Measurements from ENCODE around the gene CDH24.

Gene CDH24

DNA sequence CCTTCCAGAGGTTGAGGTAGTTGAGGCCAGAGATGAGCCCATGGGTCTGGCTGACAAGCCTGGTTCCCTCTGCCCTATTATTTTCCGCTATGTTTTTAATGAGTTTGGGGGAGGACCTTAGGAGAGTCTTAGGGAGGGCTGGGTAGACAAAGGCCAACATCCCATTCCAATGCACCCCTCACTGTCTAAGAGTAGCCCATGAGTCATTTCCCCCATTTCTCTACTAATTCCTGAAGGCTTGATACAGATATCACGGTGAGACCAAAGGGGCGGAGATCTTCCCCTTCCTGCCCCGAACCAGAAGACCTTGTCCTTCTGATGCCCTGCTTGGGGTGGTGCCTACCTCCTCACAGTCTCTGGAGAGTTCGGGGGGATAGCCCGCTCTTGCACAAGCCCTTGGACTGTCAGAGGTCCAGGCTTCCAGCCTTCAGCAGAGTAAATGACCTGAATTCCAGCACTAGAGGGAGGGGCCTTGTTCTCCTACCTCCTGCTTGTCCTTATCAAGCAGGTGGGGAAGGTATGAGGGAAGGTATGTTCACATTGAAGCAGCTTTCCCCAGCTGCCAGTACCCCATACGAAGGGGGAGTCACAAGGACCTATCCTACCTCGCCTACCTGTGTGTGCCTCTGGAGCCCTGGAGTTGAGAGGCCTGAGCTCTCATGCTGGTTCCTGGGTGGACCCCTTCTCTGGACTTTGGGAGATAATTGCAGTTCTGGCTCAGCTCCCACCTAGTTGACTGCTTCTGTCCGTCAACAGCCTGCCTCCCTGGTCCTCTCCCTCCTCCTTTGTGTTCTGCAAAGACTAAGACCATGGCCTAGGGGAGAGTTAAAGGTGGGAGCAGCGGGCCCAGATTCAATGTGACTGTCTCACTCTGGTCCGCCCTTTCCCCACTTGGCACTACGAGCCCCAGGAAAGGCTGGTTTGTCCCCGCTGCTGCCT is 11.6 kb downstream of the CDH24 start:
- no peak for DNase-seq (ENCODE audit: low read depth)

DNA sequence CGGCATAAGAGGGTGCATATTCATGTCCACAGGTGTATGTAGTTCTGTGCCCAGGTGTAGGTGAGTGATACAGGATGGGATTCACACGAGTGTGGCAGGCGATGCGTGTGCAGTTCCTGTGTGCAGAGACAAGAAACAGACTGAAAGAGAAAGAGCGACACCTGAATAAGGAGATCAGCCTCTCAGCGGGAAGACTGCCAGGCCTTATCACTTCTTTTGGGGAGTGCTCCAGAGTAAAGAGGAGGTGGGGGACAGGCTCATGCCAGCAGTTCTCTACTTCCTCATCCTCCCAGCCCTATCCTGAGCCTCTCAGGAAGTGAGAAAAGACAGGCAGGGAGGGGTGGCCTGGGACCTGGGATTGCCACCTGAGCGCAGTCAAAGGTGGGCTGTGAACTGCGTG is 12.5 kb downstream of the CDH24 start:
- no peak for DNase-seq (ENCODE audit: low read depth)

DNA sequence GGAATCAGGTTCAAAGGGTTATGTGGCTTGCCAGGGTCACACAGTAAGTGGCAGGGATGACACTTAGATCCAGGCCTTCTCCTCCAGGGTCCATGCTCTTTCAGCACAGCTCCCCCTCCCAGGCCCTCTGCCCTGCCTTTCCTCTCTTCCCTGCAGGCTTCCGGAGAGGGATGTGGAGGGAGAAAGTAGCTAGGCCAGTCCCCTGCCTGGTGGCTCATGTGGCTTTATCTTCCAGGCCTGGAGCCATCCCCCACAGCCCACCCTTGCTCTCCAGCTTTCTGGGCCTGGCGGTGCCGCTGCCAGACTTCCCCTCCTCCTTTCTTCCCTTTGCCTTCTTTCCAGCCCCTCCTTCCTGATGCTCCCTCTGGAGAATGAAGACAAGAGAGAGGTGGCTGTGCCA is 13.6 kb downstream of the CDH24 start:
- no peak for DNase-seq (ENCODE audit: low read depth)

DNA sequence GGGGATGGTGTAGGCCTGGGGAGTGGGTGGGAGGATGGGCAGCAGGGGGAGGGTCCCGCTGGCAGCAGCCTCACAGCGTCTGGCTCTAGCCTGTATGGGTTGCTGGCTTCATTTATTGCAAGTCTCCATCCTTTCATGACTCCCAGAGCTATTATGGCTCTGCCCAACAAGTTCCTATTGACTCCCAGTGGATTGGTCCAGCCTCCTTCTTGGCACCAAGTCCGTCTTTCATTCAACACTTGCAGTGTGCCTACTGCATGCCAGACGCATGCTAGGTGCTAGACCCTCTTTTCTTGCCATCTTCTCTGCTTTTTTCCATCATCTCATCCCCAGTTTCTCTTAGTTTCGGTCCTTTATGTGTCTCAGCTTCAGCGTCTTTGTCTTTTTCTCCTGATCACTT is 14.2 kb downstream of the CDH24 start:
- no peak for DNase-seq (ENCODE audit: low read depth)

DNA sequence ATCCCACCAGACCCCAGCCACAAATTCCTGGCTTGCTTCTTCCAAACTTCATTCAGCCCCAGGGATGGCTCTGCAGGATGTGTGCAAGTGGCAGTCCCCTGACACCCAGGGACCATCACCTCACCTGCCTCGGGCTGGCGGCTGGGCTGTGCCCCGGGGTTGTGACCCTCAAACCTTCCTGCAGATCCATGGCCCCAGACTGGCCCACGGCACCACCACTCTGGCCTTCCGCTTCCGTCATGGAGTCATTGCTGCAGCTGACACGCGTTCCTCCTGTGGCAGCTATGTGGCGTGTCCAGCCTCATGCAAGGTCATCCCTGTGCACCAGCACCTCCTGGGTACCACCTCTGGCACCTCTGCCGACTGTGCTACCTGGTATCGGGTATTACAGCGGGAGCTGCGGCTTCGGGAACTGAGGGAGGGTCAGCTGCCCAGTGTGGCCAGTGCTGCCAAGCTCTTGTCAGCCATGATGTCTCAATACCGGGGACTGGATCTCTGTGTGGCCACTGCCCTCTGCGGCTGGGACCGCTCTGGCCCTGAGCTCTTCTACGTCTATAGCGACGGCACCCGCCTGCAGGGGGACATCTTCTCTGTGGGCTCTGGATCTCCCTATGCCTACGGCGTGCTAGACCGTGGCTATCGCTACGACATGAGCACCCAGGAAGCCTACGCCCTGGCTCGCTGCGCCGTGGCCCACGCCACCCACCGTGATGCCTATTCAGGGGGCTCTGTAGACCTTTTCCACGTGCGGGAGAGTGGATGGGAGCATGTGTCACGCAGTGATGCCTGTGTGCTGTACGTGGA is 15.0 kb downstream of the CDH24 start, which contains the start of gene PSMB11:
PSMB11 (plus strand) TSS at position 51 of the 804 bp plus-strand sequence; CDS start at position 65, 14 bp downstream.
- DNase-seq (ENCODE audit: low read depth) = no peak

DNA sequence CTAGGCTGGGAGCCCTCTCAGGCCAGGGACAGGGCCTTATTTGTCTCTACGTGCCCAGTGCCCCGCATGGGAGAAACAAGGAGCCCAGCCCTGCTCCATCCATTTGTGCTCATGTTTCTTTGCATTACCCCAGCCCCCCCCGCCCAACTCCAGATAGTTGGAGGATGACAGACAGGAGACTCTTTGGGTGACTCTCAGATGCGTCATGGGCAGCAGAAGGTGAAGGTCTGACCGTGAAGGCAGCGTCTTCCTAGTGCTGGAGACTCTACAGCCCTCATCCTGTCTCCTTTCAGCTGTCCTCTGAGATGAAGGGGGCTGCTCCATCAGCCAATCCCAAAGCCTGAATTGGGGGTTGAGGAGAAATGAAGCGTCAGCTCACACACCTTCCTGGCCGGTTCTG is 15.6 kb downstream of the CDH24 start:
- no peak for DNase-seq (ENCODE audit: low read depth)

DNA sequence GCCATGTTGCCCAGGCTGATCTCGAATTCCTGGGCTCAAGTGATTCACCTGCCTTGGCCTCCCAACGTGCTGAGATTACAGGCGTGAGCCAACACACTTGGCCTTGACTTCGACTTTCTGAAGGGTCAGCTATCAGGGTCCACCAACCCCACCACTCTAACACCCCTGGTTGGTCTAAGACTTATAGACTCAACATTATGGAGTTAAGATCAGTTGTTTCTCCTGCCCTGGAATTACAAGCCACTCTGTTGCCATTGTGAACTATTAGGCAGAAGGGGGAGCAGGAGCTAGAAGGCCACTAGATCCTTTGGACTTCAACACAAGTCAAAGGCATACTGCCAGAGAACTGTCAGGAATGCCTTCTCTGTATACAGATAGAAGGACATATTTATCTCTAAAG is 17.2 kb downstream of the CDH24 start:
- no peak for DNase-seq (ENCODE audit: low read depth)

DNA sequence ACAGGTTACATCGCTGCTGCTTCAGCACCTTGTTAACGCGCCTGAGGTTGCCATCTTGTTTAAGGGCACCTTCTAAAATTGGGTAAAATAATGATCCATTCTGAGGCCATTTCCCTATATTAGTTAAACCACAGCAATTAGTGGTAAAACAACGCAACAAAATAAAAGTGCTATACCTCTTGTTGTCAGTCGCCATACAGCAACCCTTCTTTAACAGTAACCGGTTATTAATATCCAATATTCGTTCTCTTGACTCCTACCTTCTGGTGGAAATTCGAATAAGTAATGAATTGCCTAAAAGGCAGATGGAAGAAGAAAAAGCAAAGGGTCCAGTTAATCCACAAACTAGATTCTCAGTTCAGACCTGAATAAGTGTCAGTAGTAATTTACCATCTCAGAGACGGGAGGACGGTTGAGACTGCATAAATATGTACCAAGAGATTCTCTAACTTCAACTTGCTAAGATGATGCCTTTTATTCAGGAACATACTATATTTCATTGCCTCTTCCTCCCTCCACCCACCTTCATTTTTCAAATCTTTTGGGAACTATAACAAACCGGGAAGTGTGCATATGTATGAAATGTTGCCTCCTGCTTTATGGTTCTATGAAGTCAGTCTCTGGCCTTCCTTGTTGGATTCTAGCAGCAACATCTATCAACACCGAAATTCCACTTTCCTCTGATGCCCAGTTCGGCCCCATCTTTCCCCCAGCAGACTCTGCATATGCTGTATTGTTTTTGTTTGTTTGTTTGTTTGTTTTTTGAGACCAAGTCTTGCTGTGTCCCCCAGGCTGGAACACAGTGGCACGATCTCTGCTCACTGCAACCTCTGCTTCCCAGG is 21.8 kb downstream of the CDH24 start:
- no peak for DNase-seq (ENCODE audit: low read depth)

DNA sequence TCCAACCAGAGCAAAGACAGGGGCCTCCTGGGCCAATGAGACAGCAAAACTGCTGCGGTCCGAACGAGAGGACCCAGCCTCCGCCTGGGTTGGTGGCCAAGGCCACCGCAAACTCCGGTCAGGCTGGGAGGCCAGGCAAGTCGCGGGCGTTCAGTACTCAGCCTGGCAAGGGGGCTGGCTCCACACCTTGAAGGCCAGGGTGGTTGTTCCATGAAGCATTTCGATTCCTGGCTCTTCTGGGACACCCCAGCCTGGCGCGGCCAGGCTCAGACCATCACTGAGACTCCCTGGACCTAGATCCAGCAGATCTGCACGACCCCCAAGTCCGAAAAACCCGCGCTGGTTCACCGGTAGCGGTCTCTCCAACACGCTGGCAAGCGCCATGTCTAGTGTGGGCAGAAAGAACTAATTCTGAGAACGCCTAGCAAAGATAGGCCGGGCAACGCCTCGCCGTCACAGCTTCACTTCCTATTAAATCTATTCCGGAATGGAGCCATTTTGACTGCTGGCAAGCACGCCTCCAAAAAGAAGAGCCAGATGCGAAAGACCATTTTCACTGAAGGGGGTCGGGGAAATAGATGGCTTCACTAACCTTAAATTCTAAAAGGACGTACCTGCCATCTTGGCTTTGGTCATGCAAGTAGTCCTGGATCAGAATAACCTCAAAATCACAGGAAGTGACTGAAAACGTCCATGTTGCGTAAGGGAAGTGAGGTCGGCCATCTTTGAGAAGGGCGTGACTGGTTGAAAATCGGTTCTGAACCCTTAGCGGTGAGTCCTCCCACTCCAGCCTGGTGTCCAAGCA is 22.6 kb downstream of the CDH24 start, which contains the start of gene PSMB5:
PSMB5 (minus strand) TSS at position 403 of the 805 bp plus-strand sequence; CDS start at position 384, 19 bp downstream.
- DNase-seq (ENCODE audit: low read depth) = peak; percentile 94

DNA sequence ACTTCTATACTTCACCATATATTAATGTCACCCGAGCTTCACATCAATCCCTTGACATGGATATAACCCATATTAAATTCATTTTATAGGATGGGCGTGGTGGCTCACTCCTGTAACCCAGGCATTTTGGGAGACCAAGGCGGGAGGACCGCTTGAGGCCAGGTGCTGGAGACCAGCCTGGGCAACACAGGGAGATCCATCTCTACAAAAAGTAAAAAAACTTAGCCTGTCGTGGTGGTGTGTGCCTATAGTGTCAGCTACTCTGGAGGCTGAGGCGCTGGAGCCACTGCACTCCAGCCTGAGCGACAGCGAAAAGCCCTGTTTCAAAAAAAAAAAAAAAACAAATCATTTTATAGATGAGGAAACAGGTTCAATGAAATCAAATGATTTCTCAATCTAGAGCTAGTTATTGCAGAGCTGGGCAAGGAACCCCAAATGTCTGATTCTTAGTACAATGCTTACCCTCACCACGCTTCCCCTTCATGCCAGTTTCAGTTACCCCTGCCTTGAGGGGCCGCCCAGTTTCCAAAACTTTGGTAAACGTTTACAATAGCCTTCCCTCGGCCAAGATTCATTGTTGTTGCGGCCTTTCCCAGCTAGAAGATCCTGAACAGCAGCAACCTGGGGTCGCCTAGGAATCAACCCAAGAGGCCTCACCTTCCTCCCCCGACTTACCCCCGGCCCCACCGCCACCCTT is 23.4 kb downstream of the CDH24 start:
- DNase-seq (ENCODE audit: low read depth) = no peak

DNA sequence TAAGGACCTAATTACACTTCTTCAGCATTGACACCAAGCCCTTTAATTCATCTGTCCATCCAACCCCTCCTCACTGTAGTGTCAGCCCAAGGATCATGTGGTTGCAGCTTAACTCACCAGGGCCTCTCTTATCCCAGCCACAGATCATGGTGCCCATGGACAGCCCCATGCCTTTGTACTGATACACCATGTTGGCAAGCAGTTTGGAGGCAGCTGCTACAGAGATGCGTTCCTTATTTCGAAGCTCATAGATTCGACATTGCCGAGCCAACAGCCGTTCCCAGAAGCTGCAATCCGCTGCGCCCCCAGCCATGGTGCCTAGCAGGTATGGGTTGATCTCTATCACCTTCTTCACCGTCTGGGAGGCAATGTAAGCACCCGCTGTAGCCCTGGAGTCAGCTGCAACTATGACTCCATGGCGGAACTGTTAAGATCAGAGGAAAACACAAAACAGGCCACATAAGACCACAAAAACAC is 24.0 kb downstream of the CDH24 start:
- no peak for DNase-seq (ENCODE audit: low read depth)

DNA sequence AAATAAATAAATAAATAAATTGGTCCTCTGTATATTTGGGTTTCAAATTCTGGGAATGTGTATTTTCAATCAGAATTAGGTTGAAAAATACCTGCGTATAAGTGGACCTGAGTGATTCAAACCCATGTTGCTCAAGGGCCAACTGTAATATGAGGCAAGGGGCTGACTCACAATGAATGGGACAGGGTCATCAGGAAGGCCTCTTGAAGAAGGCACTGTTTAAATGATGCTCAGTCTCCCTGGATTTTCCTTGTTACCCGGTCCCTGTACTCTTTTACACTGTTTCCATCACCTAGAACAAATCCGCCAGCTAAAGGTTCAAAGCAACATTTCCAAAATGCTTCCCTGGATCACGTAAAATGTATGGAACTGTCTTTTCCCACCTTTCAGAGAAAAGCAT is 26.4 kb downstream of the CDH24 start:
- DNase-seq (ENCODE audit: low read depth) = no peak

DNA sequence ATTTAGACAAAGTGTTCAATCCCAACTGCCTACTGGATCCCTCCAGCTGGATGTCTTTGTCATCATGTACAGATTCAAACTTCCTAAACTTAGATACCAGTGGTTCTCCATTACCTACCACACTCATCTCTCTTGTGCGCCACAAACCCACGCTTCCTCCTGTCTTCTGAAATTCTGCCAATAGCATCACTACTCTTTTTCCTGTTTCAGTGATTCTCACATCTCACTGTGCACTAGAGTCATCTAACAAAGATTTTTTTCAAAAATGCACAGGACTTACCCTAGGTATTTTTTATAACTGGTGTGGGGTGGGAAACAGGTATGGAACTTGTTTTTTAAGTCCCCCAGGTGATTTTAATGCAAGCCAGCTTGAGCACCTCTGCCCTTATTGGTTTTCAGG is 28.5 kb downstream of the CDH24 start:
- DNase-seq (ENCODE audit: low read depth) = no peak

DNA sequence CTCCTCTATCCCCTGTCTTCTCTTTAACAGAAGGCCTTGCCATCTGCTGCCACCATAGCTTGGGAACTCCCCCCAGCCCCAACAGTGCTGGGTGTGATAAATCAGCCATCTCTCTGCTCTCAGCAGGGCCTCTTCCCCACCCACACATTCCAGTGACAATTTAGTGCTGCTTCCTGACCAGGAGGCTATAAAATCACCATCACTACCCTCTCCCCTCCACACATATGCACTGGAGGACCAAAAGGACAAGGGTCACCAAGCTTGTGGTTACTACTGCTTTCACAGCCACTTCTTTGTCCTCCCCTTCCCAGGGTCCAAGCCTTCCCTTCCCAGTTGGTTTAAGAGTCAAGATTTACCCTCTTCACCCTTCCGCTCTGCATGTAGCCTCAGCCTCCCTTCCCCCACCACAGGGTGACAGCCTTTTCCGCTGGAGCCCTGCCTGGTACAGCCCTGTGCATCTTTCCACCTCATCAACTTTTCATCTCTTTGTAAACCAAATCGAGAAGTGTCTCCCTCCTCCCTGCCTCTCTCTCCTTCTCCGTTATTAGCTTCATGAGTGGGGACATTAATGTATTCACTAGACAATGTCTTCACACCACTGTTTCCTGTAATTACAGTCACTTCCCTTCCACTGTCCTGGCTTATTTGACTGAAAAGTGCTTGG is 32.0 kb downstream of the CDH24 start:
- DNase-seq (ENCODE audit: low read depth) = no peak

DNA sequence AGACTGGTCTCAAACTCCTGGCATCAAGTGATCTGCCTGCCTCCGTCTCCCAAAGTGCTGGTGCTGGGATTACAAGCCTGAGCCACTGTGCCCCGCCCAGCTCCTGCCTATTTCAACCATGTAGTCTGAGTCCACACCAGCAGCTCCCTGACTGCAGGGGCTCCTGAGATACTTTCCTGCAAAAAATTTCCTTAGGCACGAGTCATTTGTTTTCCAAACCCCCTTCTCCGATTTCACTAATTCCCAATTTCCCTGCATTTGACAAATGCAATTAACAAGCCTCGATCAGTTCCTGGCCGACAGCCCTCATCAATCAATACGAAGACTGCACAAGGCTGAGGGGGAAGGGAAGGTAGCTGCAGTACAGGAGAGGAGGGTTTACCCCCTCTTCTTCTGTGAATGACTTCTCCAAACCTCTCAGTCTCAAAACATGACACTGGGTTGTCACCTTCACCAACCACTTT is 32.7 kb downstream of the CDH24 start:
- no peak for DNase-seq (ENCODE audit: low read depth)

DNA sequence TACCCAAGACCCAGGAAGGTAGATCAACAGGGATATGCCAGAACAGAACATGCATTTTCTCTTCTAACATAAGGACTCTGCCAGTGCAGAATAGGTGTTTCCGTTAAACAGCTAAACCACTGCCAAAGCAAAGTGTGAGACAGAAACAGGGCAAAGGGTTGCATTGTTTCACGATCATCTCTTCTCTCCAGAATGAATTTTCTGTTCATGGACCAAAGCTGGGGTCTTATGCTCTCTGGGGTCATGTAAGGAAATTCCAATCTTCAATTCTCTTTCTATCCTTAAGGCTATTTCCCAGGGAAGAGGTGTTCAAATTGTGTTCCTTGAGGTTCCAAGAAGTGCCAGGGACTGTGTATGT is 33.5 kb downstream of the CDH24 start:
- no peak for DNase-seq (ENCODE audit: low read depth)

DNA sequence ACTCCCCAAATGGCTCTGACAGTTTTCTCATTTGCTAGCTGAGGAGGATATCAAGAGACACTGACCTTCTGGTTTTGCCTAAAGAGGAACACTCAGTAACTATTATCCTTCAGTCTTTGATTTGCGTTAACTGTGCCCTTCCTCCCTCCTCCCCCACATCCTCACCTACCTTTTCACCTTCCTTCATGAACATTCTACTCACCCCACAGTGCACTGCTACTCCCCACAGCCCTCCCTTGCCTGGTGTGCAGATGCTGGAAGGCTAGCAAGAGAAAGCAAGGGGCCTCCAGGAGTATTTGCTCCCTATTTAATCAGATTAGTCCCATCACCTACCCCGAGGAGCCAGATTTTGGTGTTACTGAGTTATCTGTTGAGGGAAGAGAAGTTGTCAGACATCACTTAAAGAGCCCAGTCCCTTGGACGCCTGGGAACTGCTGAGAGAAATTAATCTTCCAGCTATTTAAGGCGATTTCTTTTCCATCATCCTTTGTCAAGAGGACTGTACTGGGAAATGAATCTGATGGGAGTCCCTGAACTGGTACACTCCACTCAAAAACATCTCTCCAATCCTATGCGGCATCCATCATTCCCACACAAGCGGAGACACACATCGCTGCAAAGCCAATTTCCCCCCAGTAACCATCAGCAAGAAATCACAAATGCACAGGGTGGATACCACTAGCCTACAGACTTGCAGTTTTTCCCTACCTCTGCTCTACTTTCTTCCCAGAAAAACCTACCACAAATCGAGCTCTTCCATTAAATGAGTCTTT is 34.1 kb downstream of the CDH24 start:
- no peak for DNase-seq (ENCODE audit: low read depth)

DNA sequence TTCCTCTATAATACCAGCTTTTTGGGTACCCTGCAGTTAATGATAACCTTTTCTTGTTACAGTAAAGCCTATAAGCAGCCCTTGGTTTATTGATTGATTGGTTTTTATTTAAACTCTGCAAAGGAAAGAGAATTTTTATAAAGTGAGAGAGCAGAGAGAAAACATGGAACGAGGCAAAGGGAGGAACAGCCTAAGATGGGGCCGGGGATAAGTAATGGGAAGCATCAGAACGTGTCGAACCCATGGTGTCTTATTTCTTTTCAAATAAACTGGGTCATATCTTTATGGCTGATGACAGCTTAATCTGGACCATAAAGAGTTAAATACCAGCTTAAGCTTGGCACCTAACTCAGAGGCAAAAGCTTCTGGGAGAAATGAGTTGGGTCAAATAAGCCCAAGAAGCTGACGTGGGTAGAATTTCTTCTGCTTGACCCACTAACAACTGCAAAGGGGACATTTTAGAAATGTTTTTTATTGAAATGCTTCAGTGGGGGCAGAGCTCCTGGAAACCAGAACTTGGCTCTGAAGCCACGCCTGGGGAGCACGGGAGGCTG is 35.4 kb downstream of the CDH24 start:
- no peak for DNase-seq (ENCODE audit: low read depth)

DNA sequence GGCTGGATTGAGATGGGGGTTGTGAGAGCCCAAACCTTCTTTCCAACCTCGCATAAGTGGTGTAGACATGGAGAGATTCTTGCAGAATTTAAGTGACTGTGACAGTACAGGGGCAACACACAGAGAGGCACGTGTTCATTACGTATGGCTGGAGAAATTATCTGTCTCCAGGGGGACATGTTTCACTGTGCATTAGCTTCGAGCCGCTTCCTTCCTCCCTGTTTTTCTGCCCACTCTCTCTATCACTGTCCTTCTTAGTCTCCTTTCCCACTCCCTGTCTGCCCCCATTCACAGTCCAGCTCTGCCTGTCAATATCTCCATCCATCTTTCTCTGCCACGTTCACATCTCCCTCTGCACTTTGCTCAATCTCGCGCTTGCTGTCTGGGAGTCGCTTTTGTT is 35.9 kb downstream of the CDH24 start:
- no peak for DNase-seq (ENCODE audit: low read depth)

Measured in HS-5 (cell line).